Caco-2 (cell line): ENCODE results near the gene DCDC1. TPM values are rescaled to one million over a fixed set of nuclear protein-coding genes. Genes with fewer than 3 reads are reported as not detected.
A peak's percentile ranks its signal among the peaks of the same experiment; 100 is the strongest.

Source experiments
- BruUV-seq: library from RNA; stranded (reverse); fragments of 400-500 nt; replicated peaks from 2 replicates; lab custom pipeline; 2021; lab: Mats Ljungman, UMichigan
- CTCF ChIA-PET: fragments of 300-600 bp; sonication (Branson Sonifier 250); formaldehyde crosslinking; loops from one replicate; lab custom pipeline; 2022; ENCODE audit warnings: antibody characterized with exemption; lab: Charles Lee
- POLR2A ChIA-PET: fragments of 300-600 bp; sonication (Branson Sonifier 250); formaldehyde crosslinking; loops from one replicate; lab custom pipeline; 2022; ENCODE audit warnings: antibody characterized with exemption; lab: Charles Lee
- DNase-seq, 2 experiments: peaks; one replicate each; pipeline versions ENCODE4 v3.0.0 to v3.0.0-alpha.2; 2020 to 2022
- H3K27me3 ChIP-seq: replicated peaks from 2 replicates; pipeline ENCODE4 v1.6.0; 2011; ENCODE audit warnings: low read length; ENCODE audit not compliant: control insufficient read depth, insufficient read depth
- H3K36me3 ChIP-seq: 2 replicates; pipeline ENCODE4 v1.5.1; 2011; ENCODE audit warnings: low read length; ENCODE audit not compliant: control insufficient read depth, insufficient read depth
- H3K4me1 ChIP-seq: fragments of 250-450 bp; sonication (Bioruptor Pico); 2 replicates; pipeline ENCODE4 v1.5.1; 2020; ENCODE audit warnings: mild to moderate bottlenecking
- H3K4me3 ChIP-seq: 2 replicates; pipeline ENCODE4 v1.5.1; 2011; ENCODE audit warnings: low read depth, mild to moderate bottlenecking, control low read depth, low read length
- H3K9me3 ChIP-seq: fragments of 250-450 bp; sonication (Bioruptor Pico); 2 replicates; pipeline ENCODE4 v1.5.1; 2020; ENCODE audit warnings: mild to moderate bottlenecking, moderate library complexity
- H3K27ac Mint-ChIP-seq: one replicate; pipeline ENCODE4 v1.8.0; 2022; ENCODE audit warnings: mixed read lengths; ENCODE audit not compliant: unreplicated experiment
- H3K27me3 Mint-ChIP-seq: one replicate; pipeline ENCODE4 v1.8.0; 2022; ENCODE audit warnings: mixed read lengths; ENCODE audit not compliant: insufficient read depth, unreplicated experiment
- H3K36me3 Mint-ChIP-seq: one replicate; pipeline ENCODE4 v1.8.0; 2022; ENCODE audit warnings: mild to moderate bottlenecking, mixed read lengths; ENCODE audit not compliant: insufficient read depth, unreplicated experiment
- H3K4me1 Mint-ChIP-seq: one replicate; pipeline ENCODE4 v1.8.0; 2022; ENCODE audit warnings: low read depth, mixed read lengths; ENCODE audit not compliant: unreplicated experiment
- H3K4me3 Mint-ChIP-seq: one replicate; pipeline ENCODE4 v1.8.0; 2022; ENCODE audit warnings: mild to moderate bottlenecking, moderate library complexity, mixed read lengths; ENCODE audit not compliant: unreplicated experiment
- H3K9me3 Mint-ChIP-seq: one replicate; pipeline ENCODE4 v1.8.0; 2022; ENCODE audit warnings: mixed read lengths; ENCODE audit not compliant: unreplicated experiment
- CTCF ChIP-seq, 2 experiments: fragments of 200-600 bp in 1 of 2; IDR thresholded peaks; 1 replicate in 1 of 2; 2 replicates in 1 of 2; pipeline versions ENCODE4 v1.5.1 to v1.8.0; 2011 to 2022; ENCODE audit warnings: antibody characterized with exemption in 1 of 2, control low read depth in 1 of 2, inconsistent platforms in 1 of 2, low read depth in 1 of 2, low read length in 1 of 2, mild to moderate bottlenecking in 1 of 2, moderate library complexity in 1 of 2; ENCODE audit not compliant: insufficient read depth in 1 of 2, severe bottlenecking in 1 of 2, unreplicated experiment in 1 of 2
- intact Hi-C: fragments of 100-400 bp; cut with micrococcal nuclease; formaldehyde crosslinking; loops from one replicate; pipeline ENCODE4 v1.10.0; 2022; ENCODE audit not compliant: unreplicated experiment
- total RNA-seq: library from RNA; stranded (reverse); gene quantifications from 2 replicates; pipeline ENCODE4 v1.2.3, GENCODE V29; 2022

Gene DCDC1
- total RNA-seq, 1 experiment from 2014 or later, result not detected

- H3K27me3 ChIP-seq, result no peaks in the 10 kb centered on the region
- Mint-ChIP-seq H3K4me1 (peaks cover 8% of the 10 kb centered on the region), H3K36me3 (no peaks in the 10 kb centered on the region), H3K9me3 (no peaks in the 10 kb centered on the region), H3K27me3 (peaks cover 7% of the 10 kb centered on the region), H3K27ac (no peak overlapping the region), H3K4me3 (no peak overlapping the region)
- intact Hi-C loops, result loop anchor here (1.0 to 5.0 kb wide), 7 partner anchors 126 to 1066 kb away; no protein-coding TSS in a partner anchor
- peak; percentile 58 to 75 for DNase-seq
- ChIA-PET CTCF (interaction anchor here (0.6 to 2.0 kb wide), 19 partner anchors 9 to 1069 kb away, joined by 3 to 25 read pairs (median 4); partner anchors contain the start of genes DCDC1 and DNAJC24), POLR2A (interaction anchor here (0.5 kb wide), 1 partner anchor 20 kb away, joined by 3 read pairs; no protein-coding TSS in a partner anchor)
- no TSS peak for BruUV-seq
- H3K4me3 ChIP-seq, result no peak overlapping the region
- no peaks in the 10 kb centered on the region for H3K4me1 ChIP-seq
- H3K36me3 ChIP-seq, result no peaks in the 10 kb centered on the region
- no peaks in the 10 kb centered on the region for H3K9me3 ChIP-seq
- TF ChIP-seq CTCF (IDR thresholded peaks at IDR 0.05; ENCODE audit: insufficient read depth in 1 of 2, low read depth in 1 of 2, low read length in 1 of 2, severe bottlenecking in 1 of 2, unreplicated experiment in 1 of 2), result peak; percentile 81 to 84
Observed at GRCh38 chr11:31106968-31107576, 262.5 kb downstream of the DCDC1 start.

- CTCF ChIA-PET, result interaction anchor here (0.6 to 2.0 kb wide), 15 partner anchors 9 to 1070 kb away, joined by 3 to 25 read pairs (median 4); partner anchors contain the start of genes DCDC1 and DNAJC24
- no peaks in the 10 kb centered on the region for H3K9me3 Mint-ChIP-seq
- BruUV-seq, result no TSS peak
- H3K27ac Mint-ChIP-seq, result no peak overlapping the region
- no peak for TF ChIP-seq CTCF (IDR thresholded peaks at IDR 0.05; ENCODE audit: insufficient read depth in 1 of 2, low read depth in 1 of 2, low read length in 1 of 2, severe bottlenecking in 1 of 2, unreplicated experiment in 1 of 2)
- no peaks in the 10 kb centered on the region for H3K27me3 ChIP-seq
- no peak overlapping the region for H3K4me3 Mint-ChIP-seq
- peaks cover 7% of the 10 kb centered on the region for H3K27me3 Mint-ChIP-seq
- H3K9me3 ChIP-seq, result no peaks in the 10 kb centered on the region
- H3K4me1 ChIP-seq, result no peaks in the 10 kb centered on the region
- POLR2A ChIA-PET, result interaction anchor here (0.5 kb wide), 1 partner anchor 20 kb away, joined by 3 read pairs; no protein-coding TSS in a partner anchor
- intact Hi-C loops, result loop anchor here (2.0 to 5.0 kb wide), 3 partner anchors 536 to 1066 kb away; no protein-coding TSS in a partner anchor
- no peak for DNase-seq
- no peak overlapping the region for H3K4me3 ChIP-seq
- H3K36me3 ChIP-seq, result no peaks in the 10 kb centered on the region
- H3K4me1 Mint-ChIP-seq, result peaks cover 8% of the 10 kb centered on the region
- H3K36me3 Mint-ChIP-seq, result no peaks in the 10 kb centered on the region
Observed at GRCh38 chr11:31106326-31106725, 263.2 kb downstream of the DCDC1 start.

GRCh38 chr11:31102875-31103274 is 266.7 kb downstream of the DCDC1 start:
- CTCF ChIA-PET, result no interaction called here
- H3K27me3 Mint-ChIP-seq, result peaks cover 16% of the 10 kb centered on the region
- DNase-seq, result no peak
- H3K27me3 ChIP-seq, result no peaks in the 10 kb centered on the region
- no peak overlapping the region for H3K4me3 Mint-ChIP-seq
- POLR2A ChIA-PET, result no interaction called here
- BruUV-seq, result no TSS peak
- intact Hi-C loops, result no loop called here
- H3K36me3 Mint-ChIP-seq, result no peaks in the 10 kb centered on the region
- no peaks in the 10 kb centered on the region for H3K9me3 ChIP-seq
- no peak overlapping the region for H3K4me3 ChIP-seq
- H3K4me1 Mint-ChIP-seq, result peaks cover 8% of the 10 kb centered on the region
- no peaks in the 10 kb centered on the region for H3K36me3 ChIP-seq
- no peak overlapping the region for H3K27ac Mint-ChIP-seq
- no peaks in the 10 kb centered on the region for H3K4me1 ChIP-seq
- H3K9me3 Mint-ChIP-seq, result no peaks in the 10 kb centered on the region
- no peak for TF ChIP-seq CTCF (IDR thresholded peaks at IDR 0.05; ENCODE audit: insufficient read depth in 1 of 2, low read depth in 1 of 2, low read length in 1 of 2, severe bottlenecking in 1 of 2, unreplicated experiment in 1 of 2)
